BLaER1 (cell line): ENCODE results near the gene ZBTB20.

Experiments
- H3K27ac ChIP-seq: shearing (Covaris generic); formaldehyde crosslinking; 2 replicates; pipeline ENCODE4 v1.8.1; 2022
- H3K27me3 ChIP-seq: shearing (Covaris generic); formaldehyde crosslinking; 2 replicates; pipeline ENCODE4 v1.8.1; 2022
- H3K36me3 ChIP-seq: shearing (Covaris generic); formaldehyde crosslinking; 2 replicates; pipeline ENCODE4 v1.8.1; 2022
- H3K4me1 ChIP-seq: shearing (Covaris generic); formaldehyde crosslinking; 2 replicates; pipeline ENCODE4 v1.8.1; 2022
- H3K4me2 ChIP-seq: shearing (Covaris generic); formaldehyde crosslinking; 2 replicates; pipeline ENCODE4 v1.8.1; 2022
- H3K4me3 ChIP-seq: shearing (Covaris generic); formaldehyde crosslinking; 2 replicates; pipeline ENCODE4 v1.8.1; 2022
- H3K9ac ChIP-seq: shearing (Covaris generic); formaldehyde crosslinking; 2 replicates; pipeline ENCODE4 v1.8.1; 2022
- H3K9me3 ChIP-seq: shearing (Covaris generic); formaldehyde crosslinking; 2 replicates; pipeline ENCODE4 v1.8.1; 2022
- H4K20me1 ChIP-seq: shearing (Covaris generic); formaldehyde crosslinking; 2 replicates; pipeline ENCODE4 v1.8.1; 2022
- Cebpa-rat ChIP-seq: shearing (Covaris generic); IDR thresholded peaks from 2 replicates; pipeline ENCODE4 v1.8.1; 2022

The ZBTB20 gene

DNA sequence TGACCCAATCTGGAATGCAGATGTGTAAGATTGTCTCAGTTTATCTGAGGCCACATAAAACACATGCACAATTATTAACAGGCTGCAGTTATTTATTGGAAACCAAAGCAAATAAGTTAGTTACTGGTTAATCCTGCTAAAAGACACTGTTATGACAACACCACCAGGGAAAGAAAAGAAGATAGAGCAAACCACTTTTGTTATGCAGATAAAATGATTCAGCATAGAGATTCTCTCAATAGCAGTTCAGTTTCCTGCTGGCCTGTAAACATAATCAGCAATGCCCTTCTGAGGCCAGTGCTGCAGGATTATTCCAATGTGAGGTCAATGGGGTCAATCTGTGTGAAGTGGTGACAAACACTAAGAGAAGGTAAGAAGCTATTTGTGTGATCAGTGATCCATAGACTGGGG, 244.4 kb downstream of the ZBTB20 start:
- Histone ChIP-seq H3K36me3 (no peaks in the 10 kb centered on the region), H3K4me3 (no peak overlapping the region), H3K9me3 (no peaks in the 10 kb centered on the region), H3K27me3 (no peaks in the 10 kb centered on the region), H3K27ac (no peak overlapping the region), H3K4me1 (peaks cover 4% of the 10 kb centered on the region; the same call in 1 of the 2 replicates), H4K20me1 (no peaks in the 10 kb centered on the region), H3K4me2 (no peak overlapping the region), H3K9ac (no peak overlapping the region)
- TF ChIP-seq Cebpa-rat = no peak

DNA sequence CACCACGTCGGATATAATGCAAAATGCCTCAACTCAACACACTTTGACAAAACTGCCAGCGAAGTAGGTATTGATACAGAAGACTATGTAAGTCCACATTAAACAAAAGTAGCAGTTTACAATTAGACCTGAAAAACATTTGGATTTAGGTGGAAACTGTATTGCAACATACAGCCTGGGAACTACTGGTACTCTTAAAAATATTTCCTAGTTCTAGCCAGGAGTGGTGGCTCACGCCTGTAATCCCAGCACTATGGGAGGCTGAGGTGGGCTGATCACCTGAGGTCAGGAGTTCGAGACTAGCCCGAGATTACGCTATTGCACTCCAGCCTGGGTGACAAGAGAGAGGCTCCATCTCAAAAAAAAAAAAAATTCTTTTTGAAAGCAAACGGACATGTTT, 246.2 kb downstream of the ZBTB20 start:
- H3K9me3 ChIP-seq = no peaks in the 10 kb centered on the region
- no peaks in the 10 kb centered on the region for H3K36me3 ChIP-seq
- TF ChIP-seq Cebpa-rat = no peak
- no peak overlapping the region for H3K9ac ChIP-seq
- H3K4me2 ChIP-seq = no peak overlapping the region
- H3K4me3 ChIP-seq = no peak overlapping the region
- no peaks in the 10 kb centered on the region for H4K20me1 ChIP-seq
- peaks cover 4% of the 10 kb centered on the region; the same call in 1 of the 2 replicates for H3K4me1 ChIP-seq
- H3K27me3 ChIP-seq = no peaks in the 10 kb centered on the region
- H3K27ac ChIP-seq = no peak overlapping the region

- Histone ChIP-seq H3K9me3 (no peaks in the 10 kb centered on the region), H3K4me1 (no peaks in the 10 kb centered on the region), H3K27me3 (no peaks in the 10 kb centered on the region), H3K4me3 (no peak overlapping the region), H3K27ac (no peak overlapping the region), H4K20me1 (no peaks in the 10 kb centered on the region), H3K36me3 (no peaks in the 10 kb centered on the region), H3K9ac (no peak overlapping the region), H3K4me2 (no peak overlapping the region)
- TF ChIP-seq Cebpa-rat = no peak
Observed at GRCh38 chr3:114899186-114899931, 247.7 kb downstream of the ZBTB20 start.

DNA sequence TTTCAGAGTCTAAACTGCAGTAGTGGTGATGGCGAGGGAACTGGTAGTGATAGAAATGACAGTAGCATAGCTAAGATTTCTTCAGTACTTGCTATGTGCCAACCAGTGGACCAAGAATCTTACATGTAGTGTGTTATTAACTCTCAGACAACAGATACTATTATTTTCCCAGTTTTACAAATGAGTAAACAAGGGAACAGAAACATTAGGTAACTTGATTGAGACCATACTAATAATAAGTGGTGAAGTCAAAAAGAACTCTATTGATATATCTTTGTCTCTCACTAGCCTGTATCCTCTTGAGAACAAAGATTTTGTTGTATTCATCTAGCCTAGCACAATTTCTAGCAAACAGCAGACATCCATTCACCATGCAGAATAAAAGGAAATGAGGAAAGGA, 250.1 kb downstream of the ZBTB20 start:
- H3K36me3 ChIP-seq = no peaks in the 10 kb centered on the region
- H3K9ac ChIP-seq = no peak overlapping the region
- no peaks in the 10 kb centered on the region for H3K4me1 ChIP-seq
- H3K4me3 ChIP-seq = no peak overlapping the region
- TF ChIP-seq Cebpa-rat = no peak
- H3K27me3 ChIP-seq = no peaks in the 10 kb centered on the region
- no peak overlapping the region for H3K27ac ChIP-seq
- H4K20me1 ChIP-seq = no peaks in the 10 kb centered on the region
- no peak overlapping the region for H3K4me2 ChIP-seq
- H3K9me3 ChIP-seq = no peaks in the 10 kb centered on the region

DNA sequence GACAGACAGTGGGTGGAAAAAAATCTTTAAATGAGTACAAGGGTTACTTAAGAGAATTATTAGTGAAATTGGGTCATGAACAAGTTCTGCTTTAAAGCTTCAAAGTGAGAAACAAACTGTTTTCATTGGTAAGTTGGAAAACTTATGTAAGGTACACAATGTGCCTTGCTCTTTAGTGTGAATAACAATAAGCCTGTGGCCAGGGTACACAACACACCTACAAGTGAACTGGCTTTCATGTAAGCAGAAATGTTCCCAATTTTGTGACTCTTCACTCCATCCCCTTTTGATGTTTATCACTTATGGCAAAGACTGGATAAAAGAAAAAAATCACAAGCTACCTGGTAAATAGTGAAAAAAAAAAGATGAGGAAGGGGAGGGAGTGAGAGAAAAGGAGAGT, 253.7 kb downstream of the ZBTB20 start:
- Histone ChIP-seq H3K9me3 (no peaks in the 10 kb centered on the region), H3K4me3 (no peak overlapping the region), H4K20me1 (no peaks in the 10 kb centered on the region), H3K27me3 (no peaks in the 10 kb centered on the region), H3K36me3 (no peaks in the 10 kb centered on the region), H3K4me1 (no peaks in the 10 kb centered on the region), H3K9ac (no peak overlapping the region), H3K27ac (no peak overlapping the region), H3K4me2 (no peak overlapping the region)
- no peak for TF ChIP-seq Cebpa-rat

- Histone ChIP-seq H3K9me3 (no peaks in the 10 kb centered on the region), H3K4me1 (no peaks in the 10 kb centered on the region), H3K9ac (no peak overlapping the region), H3K4me3 (no peak overlapping the region), H4K20me1 (no peaks in the 10 kb centered on the region), H3K36me3 (no peaks in the 10 kb centered on the region), H3K27me3 (no peaks in the 10 kb centered on the region), H3K27ac (no peak overlapping the region), H3K4me2 (no peak overlapping the region)
- TF ChIP-seq Cebpa-rat = no peak
Observed at GRCh38 chr3:114892880-114893279, 254.2 kb downstream of the ZBTB20 start.

DNA sequence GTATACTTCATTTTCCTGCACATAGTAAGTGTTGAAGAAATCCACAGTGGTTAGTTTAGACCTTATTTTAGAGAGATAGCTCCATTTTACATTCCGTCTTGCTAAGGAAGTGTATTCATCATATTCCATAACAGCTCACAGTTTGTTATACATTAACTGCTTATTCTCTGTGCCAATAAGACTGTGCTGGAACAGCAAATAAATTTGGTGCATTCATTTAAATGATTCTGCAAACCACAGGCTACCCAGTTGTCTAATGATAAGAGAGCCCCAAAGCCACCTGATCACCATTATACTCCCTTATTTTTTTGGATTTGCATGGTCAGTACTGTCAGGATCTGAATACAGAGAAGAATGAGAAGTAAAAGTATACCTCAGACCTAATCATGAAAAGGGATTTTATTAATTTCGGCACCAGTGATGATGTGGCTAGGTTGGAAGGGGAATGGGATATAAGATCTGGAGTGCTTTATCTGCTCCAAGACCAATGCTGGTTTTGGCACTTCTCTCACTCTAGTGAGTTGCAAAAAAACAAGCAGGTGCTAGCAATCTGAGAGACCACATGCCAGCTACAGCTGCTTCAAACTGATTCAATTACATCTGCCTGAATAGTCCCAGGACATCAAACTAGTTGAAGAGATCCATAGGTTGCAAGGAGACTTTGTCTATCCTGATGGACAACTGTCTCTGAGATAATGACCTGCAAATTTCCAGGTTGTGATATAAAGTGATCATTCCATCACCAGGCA, 254.8 kb downstream of the ZBTB20 start:
- Histone ChIP-seq H3K4me3 (no peak overlapping the region), H4K20me1 (no peaks in the 10 kb centered on the region), H3K27me3 (no peaks in the 10 kb centered on the region), H3K9me3 (no peaks in the 10 kb centered on the region), H3K36me3 (no peaks in the 10 kb centered on the region), H3K9ac (no peak overlapping the region), H3K4me2 (no peak overlapping the region), H3K27ac (no peak overlapping the region), H3K4me1 (no peaks in the 10 kb centered on the region)
- no peak for TF ChIP-seq Cebpa-rat

GRCh38 chr3:114887806-114888205, 259.3 kb downstream of the ZBTB20 start:
- no peaks in the 10 kb centered on the region for H3K4me1 ChIP-seq
- no peaks in the 10 kb centered on the region for H3K27me3 ChIP-seq
- no peak overlapping the region for H3K4me2 ChIP-seq
- TF ChIP-seq Cebpa-rat = no peak
- H3K27ac ChIP-seq = no peak overlapping the region
- no peaks in the 10 kb centered on the region for H3K9me3 ChIP-seq
- H4K20me1 ChIP-seq = no peaks in the 10 kb centered on the region
- H3K36me3 ChIP-seq = no peaks in the 10 kb centered on the region
- no peak overlapping the region for H3K4me3 ChIP-seq
- H3K9ac ChIP-seq = no peak overlapping the region

- Histone ChIP-seq H3K27ac (no peak overlapping the region), H4K20me1 (no peaks in the 10 kb centered on the region), H3K9ac (no peak overlapping the region), H3K9me3 (no peaks in the 10 kb centered on the region), H3K4me2 (no peak overlapping the region), H3K4me1 (no peaks in the 10 kb centered on the region), H3K27me3 (no peaks in the 10 kb centered on the region), H3K36me3 (no peaks in the 10 kb centered on the region), H3K4me3 (no peak overlapping the region)
- no peak for TF ChIP-seq Cebpa-rat
Observed at GRCh38 chr3:114886905-114887304, 260.2 kb downstream of the ZBTB20 start.

DNA sequence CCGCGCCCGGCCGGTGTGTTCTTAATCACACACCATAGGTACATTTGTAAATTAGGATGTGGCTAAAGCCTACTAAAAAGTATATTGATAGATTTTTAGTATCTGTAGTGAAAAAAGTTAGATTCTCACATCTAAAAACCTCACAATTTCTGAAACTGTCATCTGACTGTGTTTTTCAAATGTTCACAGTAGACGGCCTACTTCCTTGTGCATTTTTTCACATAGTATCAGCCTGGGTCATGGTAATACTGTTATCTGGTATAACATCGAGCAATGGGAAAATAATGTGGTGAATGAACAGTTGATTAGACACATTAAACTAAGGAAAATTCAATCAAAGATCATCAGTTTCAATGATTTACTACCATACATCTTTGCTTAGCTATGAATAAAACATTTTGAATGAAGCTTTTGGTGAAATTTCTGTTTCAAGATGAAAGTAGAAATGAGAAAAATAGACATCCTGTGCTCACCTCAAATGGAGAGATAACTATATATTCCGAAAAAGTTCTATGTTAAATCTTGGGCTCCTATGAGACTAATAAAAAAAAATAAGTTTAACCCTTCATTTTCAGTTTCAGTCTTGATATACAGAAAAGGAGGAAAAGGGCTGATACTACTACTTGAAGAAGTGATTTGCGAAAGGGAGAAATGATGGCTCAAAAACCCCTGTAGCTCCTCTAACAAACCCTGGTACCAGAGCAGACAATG, 262.7 kb downstream of the ZBTB20 start:
- Histone ChIP-seq H3K36me3 (no peaks in the 10 kb centered on the region), H3K4me1 (no peaks in the 10 kb centered on the region), H3K4me3 (no peak overlapping the region), H3K27ac (no peak overlapping the region), H3K9me3 (no peaks in the 10 kb centered on the region), H3K9ac (no peak overlapping the region), H3K4me2 (no peak overlapping the region), H3K27me3 (no peaks in the 10 kb centered on the region), H4K20me1 (no peaks in the 10 kb centered on the region)
- no peak for TF ChIP-seq Cebpa-rat
